MG63 (cell line): ENCODE measurements around the gene RHOC. TPM values are rescaled to one million over a fixed set of nuclear protein-coding genes. Genes with fewer than 3 reads are reported as not detected.
"Not testable (repeated sequence)": the region's sequence is repeated elsewhere in the genome, so short reads cannot be mapped to it uniquely, and the experiment has no call there.

Source experiments
- DNase-seq: peaks from one replicate; pipeline ENCODE4 v3.0.0-alpha.2; 2020
- H3K27me3 ChIP-seq: fragments of 250-450 bp; sonication (Bioruptor Pico); 2 replicates; pipeline ENCODE4 v1.5.1; 2020; ENCODE audit warnings: mild to moderate bottlenecking, moderate library complexity
- H3K36me3 ChIP-seq: fragments of 250-450 bp; sonication (Bioruptor Pico); 2 replicates; pipeline ENCODE4 v1.5.1; 2020; ENCODE audit warnings: mild to moderate bottlenecking, moderate library complexity
- H3K4me3 ChIP-seq: fragments of 250-450 bp; sonication (Bioruptor Pico); 2 replicates; pipeline ENCODE4 v1.5.1; 2020; ENCODE audit warnings: mild to moderate bottlenecking, moderate library complexity
- H3K9me3 ChIP-seq: fragments of 250-450 bp; sonication (Bioruptor Pico); 2 replicates; pipeline ENCODE4 v1.5.1; 2020; ENCODE audit warnings: mild to moderate bottlenecking, moderate library complexity
- total RNA-seq: library from RNA; depleted of rRNA; stranded (reverse); fragments of >200 nt; shearing (Covaris generic); gene quantifications from 2 replicates; pipeline ENCODE4 v1.2.3, GENCODE V29; 2014; ENCODE audit warnings: low replicate concordance

Gene RHOC
- total RNA-seq, 1 experiment from 2014 or later: 693 TPM

DNA sequence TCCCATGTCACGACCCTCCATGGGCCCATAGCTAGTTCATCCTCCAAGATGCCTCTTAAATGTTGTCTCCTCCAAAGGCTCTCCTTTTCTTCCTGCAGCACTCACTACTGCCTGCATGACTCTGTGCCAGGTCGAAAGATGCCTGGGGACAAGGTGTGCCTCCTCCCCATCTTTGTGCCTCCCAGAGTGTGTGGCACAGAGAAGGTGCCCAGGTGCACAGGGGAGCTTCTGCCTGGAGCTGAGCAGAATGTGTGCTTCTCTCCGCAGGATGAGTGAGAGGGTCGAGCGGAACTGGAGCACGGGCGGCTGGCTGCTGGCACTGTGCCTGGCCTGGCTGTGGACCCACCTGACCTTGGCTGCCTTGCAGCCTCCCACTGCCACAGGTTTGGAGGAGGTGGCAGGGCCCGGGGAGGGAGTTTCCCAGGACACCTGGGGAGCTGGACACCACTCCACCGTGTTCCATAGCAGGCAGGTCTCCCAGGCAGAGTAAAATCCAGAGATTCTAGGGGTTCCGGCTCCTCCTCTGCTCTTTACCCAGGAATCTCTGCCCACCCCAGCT, 15.1 kb upstream of the RHOC start:
- no peaks in the 10 kb centered on the region for H3K36me3 ChIP-seq
- H3K9me3 ChIP-seq: no peaks in the 10 kb centered on the region
- no peaks in the 10 kb centered on the region for H3K27me3 ChIP-seq
- no peak for DNase-seq
- no peak overlapping the region for H3K4me3 ChIP-seq

DNA sequence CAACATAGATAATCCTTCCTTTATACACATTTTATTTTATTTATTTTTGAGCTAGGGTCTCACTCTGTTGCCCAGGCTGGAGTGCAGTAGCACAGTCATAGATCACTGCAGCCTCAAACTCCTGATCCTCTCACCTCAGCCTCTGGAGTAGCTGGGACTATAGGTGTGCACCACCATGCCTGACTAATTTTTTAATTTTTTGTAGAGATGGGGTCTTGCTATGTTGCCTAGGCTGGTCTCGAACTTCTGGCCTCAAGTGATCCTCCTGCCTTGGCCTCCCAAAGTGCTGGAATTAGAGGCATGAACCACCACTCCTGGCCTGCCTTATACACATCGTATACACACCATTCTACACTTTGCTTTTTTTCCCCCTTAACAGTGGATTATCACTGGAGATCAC, 14.4 kb upstream of the RHOC start:
- H3K36me3 ChIP-seq: not testable (repeated sequence)

DNA sequence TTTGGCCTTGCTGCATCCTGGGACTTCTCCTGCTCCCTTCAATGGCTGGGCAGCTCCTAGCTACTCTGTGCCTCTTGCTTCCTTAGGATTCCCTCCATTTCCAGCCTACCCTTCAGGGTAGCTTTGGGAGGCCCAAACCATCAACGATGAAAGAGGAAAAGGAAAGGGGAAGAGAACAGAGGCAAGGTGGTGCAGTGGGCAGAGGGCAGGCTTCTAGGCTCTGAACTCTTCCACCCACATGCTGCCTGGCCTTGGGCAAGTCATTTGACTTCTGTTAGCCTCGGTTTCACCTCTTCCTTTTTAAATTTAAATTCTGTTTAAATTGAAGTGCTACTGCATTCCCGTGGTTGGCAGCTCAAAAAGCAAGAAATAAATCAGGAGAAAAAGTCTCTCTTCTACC, 13.9 kb upstream of the RHOC start:
- DNase-seq: no peak
- no peaks in the 10 kb centered on the region for H3K36me3 ChIP-seq
- no peaks in the 10 kb centered on the region for H3K27me3 ChIP-seq
- no peak overlapping the region for H3K4me3 ChIP-seq
- no peaks in the 10 kb centered on the region for H3K9me3 ChIP-seq

More for the DNA sequence above, 14.4 kb upstream of the RHOC start:
- H3K9me3 ChIP-seq, DNase-seq, H3K27me3 ChIP-seq, H3K4me3 ChIP-seq: not testable (repeated sequence)

DNA sequence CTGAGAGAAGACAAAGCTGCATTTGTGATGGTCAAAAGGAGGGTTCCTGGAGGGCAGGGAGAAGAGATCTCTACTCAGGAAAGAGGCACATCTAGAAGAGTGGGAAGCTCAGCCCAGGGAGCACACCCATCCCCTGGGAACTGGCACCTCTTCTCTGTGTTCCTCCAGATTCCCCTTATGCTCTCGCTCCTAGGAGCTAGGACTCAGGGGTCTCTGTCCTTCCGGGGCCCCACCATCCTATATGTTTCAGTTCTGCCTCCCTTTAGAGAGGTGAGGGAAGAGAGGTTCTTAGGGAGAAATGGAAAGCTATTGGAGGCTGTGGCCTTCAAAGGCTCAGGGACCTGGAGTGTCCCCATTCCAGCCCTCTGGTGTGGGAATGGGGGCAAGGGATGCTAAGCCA, 12.8 kb upstream of the RHOC start:
- H3K4me3 ChIP-seq: no peak overlapping the region
- no peaks in the 10 kb centered on the region; the same call in 1 of the 2 replicates for H3K27me3 ChIP-seq
- H3K9me3 ChIP-seq: no peaks in the 10 kb centered on the region
- no peaks in the 10 kb centered on the region for H3K36me3 ChIP-seq
- DNase-seq: no peak

DNA sequence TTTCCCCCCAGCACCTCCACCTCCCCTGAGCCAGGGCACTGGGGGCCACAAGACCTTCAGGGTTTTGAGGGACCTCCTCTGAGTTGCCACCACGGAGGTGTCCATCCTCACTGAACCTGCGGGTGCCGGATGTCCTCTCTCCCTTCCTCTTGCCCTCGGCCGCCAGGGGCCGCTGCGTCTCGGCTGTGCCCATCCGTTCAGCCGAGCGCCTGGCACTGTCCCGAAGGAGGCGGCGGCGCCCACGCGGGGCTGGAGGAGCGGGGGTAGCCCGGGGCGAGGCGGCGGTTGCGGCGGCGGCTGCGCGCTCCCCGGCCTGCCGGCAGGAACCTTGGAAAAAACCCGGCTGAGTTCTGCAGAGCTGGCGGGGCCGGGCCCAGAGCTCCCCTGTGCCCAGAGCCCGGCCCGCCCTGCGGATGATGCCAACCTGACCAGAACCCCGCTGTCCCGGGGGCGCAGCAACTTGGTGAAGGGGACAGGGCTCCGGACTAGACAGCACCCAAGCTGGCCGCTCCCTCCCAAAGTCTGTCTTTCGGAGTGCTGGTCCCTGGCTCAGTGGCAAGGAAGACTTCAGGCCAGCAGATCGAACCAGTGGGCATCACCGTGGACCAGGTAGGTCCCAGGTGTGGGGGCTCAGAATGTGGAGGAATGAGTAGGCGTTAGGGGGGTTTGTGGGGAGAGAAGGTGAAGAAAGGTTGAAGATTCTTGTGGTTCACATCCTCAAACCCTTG, 11.9 kb upstream of the RHOC start:
- Histone ChIP-seq H3K9me3 (no peaks in the 10 kb centered on the region), H3K36me3 (no peaks in the 10 kb centered on the region), H3K27me3 (peaks cover 5% of the 10 kb centered on the region; the same call in 1 of the 2 replicates), H3K4me3 (peak overlapping the region; percentile 20; the same call in 1 of the 2 replicates)
- peak; percentile 90 for DNase-seq

DNA sequence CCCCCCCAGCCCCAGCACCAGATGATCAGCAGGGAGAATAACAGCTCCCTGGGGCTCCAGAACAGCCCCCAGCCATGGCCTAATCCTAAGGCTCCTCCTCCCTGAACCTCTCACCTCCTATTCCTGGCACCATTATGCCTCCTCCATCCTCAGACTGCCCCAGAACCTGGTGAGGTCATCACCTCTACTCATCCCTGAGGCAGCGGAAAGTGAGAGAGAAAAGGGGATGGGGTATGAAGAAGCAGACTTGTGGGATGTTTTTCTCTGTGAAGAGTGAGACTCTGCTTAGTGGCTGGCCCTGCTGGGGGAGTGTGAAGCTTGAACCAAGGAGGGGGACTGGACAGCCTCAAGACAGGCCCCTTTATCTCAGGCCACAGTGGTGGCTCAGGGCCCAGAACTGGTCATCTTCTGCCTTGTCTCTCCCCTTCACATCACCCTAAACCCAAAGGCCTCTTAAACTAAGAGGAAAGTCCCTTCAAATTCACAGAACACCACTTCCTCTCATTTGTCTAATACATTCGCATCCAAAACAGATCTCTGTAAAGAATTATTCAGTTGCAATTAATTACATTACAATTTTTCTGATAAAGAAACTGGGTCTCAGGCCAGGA, 10.4 kb upstream of the RHOC start:
- Histone ChIP-seq H3K4me3 (no peak overlapping the region), H3K9me3 (no peaks in the 10 kb centered on the region), H3K36me3 (no peaks in the 10 kb centered on the region), H3K27me3 (peaks cover 5% of the 10 kb centered on the region; the same call in 1 of the 2 replicates)
- no peak for DNase-seq

DNA sequence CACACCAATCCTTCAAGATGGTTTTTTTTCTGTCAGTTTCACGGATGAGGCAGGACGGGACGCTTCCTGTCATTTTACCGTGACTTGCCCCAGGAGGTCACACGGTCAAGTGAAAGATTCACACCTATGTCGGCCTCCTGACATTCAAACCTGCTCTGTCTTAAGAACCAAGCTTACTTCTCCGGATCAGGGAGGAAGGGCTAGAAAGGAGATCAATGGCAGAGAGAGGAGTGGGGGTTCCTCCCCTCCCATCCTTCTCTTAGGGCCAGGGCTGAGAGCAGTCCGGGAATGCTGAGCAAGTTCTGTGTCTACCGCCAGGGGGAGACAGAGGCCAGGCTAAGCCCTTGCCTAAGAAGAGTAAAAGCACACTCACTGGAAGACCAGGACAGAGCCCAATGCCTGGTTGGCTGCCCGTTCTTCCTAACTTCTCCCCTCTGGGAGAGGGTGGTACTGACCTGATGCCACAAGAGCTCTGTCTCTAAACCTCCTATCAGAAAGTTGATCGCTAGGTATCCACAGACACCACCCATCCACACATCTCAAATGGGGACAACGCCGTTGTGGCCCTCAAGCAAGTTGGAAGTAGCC, 9.3 kb upstream of the RHOC start:
- H3K4me3 ChIP-seq: peak overlapping the region; percentile 48
- peaks cover 5% of the 10 kb centered on the region; the same call in 1 of the 2 replicates for H3K27me3 ChIP-seq
- H3K9me3 ChIP-seq: no peaks in the 10 kb centered on the region
- H3K36me3 ChIP-seq: no peaks in the 10 kb centered on the region
- peak; percentile 78 for DNase-seq

DNA sequence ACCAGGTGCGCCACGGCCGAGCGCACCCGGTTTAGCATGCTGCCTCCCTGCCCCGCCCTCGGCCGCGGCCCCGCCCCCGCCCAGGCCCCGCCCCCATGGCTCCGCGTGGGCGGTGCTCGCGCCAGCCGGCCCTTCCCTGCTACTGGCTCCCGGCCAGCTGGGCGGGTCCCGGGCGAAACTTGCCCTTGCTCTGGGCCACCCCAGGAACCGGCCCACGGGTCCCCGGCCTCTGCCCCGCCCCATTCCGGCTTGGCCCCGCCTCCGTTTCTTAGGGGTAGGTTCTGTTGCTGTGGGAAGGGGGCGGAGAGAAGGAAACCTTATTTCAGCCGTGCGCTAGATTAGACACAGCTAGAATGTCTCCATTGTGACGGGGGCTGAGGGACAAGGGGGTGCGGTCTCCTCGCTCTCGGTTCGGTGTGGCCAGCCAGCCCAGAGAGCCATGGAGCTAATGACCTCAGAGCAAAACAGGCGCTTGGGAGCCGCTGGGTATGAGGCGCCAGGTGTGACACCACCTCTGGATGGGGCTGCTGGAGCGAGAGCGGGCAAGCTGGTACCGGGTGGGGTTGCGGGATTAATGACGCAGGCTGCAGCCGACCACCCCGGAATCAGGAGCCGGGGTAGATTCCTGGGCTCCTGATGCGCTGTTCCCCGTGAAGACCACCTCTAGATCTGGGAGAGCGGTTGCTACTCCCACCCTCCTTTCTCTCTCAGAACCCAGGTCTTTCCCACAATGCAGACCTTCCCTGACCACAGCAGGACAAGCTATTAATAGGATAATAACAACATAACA, 8.5 kb upstream of the RHOC start, which contains the start of gene PPM1J:
PPM1J (minus strand) TSS at position 69 of the 790 bp plus-strand sequence; CDS start at position 38, 31 bp downstream.
- peak; percentile 97 for DNase-seq
- no peaks in the 10 kb centered on the region for H3K36me3 ChIP-seq
- peak within 1 kb of the TSS; percentile 48 for H3K4me3 ChIP-seq
- no peaks in the 10 kb centered on the region for H3K9me3 ChIP-seq
- peaks cover 5% of the 10 kb centered on the region; the same call in 1 of the 2 replicates for H3K27me3 ChIP-seq

DNA sequence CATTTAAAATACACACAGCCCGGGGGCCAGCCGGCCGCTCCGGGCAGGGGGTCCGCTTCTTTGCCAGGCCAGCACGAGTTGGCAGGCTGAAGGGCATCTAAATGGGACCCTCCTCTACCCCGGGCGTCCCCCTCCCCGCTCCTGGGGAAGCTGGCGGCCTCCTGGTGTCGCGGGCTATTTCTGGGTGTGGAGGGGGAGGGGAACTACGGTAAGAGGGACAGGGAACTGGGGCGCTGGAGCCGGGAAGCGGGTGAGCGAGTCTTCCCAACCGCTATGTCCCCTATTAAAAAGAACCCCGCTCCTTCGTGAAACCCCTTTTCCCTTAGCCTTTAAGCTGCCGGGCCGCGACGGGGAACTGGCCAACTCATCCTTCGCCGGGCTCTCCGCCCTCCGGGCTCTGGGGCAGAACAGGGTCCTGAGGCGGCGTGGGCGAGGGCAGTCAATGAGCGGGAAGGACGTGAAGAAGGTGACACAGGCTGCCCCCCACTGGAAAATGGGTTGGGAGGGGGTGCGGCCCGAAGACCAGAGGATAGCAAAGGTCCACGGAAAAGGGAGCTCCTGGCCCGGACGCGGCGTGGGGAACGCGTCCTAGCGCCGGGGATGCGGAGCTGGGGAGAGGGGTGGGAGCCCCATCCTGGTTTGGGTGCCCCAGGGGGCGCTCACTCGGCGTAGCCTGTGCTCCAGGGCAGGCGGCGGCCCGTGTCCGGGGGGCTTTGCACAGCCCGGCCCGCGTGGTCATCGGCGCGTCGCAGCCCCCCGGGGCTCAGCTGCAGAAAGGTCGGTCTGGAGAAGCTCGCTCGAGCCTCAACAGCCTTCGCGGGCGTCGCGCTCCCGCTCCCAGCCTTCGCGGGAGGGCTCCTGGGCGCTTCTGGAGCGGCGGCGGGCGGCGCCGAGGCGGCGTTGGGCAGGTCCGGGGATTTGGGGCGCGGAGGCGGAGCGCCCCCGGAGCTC, 7.7 kb upstream of the RHOC start:
- Histone ChIP-seq H3K4me3 (peak overlapping the region; percentile 48), H3K9me3 (no peaks in the 10 kb centered on the region), H3K36me3 (no peaks in the 10 kb centered on the region), H3K27me3 (peaks cover 5% of the 10 kb centered on the region; the same call in 1 of the 2 replicates)
- DNase-seq: no peak

DNA sequence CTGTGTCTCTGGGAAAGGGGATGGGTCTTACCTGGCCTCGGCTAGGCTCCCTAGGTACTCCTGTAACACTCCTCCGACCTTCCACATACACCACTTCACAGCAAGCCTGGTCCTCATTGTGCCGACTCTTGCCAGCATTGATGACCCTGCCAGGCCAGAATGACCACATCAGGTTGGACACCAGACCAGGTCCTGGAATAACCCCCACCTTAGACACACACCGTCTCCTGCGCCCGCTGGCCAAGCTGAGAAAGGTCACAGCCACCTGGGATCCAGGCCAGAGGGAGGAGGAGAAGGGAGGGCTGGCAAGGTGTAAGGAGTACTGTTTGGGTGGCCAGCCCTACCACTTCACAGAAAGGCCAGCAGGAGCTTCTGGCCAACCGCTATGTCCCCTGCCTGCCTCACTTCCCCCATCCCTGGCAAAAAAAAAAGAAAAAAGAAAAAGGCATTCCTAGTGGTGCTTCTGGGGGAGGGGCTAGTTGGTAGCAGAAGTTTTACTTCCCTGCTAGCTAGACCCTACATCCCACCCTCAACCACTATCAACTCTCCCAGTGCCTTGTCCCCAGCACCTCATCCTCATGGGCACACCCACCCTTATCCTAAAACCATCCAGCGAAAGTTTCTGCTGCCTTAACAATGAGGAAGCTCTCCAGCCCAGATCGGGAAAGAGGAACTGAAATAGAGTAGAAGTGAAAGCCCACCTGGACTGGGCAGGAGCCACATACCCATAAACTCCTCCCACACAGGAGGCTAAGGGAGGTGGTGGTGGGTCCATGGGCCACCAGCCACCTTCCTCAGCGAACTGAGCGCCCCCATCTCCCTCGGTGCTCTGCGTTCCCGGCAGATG, 6.8 kb upstream of the RHOC start:
- Histone ChIP-seq H3K36me3 (no peaks in the 10 kb centered on the region), H3K4me3 (no peak overlapping the region; the same call in 1 of the 2 replicates), H3K9me3 (no peaks in the 10 kb centered on the region), H3K27me3 (peaks cover 5% of the 10 kb centered on the region; the same call in 1 of the 2 replicates)
- no peak for DNase-seq

DNA sequence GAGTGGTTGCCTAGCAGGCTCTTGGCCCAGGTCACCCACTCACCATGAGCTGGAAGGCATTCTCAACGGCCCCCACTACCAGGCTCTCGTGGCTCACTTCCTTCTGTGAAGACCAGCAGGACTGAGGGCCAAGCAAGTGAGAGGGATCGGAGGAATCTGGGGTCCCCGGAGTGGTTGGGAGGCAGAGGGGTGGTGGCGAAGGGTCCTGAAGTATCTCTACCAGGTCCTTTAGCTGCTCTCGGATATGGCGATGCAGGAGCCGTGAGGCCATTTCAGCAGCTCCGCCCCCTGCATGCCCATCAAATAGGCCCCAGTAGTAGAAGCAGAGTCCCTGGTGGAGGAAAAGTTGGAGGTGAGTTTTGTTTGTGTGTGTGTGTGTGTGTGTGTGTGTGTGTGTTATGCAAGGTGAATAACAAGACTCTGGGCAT, 5.8 kb upstream of the RHOC start:
- DNase-seq: no peak
- no peaks in the 10 kb centered on the region for H3K36me3 ChIP-seq
- no peak overlapping the region for H3K4me3 ChIP-seq
- H3K9me3 ChIP-seq: no peaks in the 10 kb centered on the region
- H3K27me3 ChIP-seq: peaks cover 5% of the 10 kb centered on the region; the same call in 1 of the 2 replicates

DNA sequence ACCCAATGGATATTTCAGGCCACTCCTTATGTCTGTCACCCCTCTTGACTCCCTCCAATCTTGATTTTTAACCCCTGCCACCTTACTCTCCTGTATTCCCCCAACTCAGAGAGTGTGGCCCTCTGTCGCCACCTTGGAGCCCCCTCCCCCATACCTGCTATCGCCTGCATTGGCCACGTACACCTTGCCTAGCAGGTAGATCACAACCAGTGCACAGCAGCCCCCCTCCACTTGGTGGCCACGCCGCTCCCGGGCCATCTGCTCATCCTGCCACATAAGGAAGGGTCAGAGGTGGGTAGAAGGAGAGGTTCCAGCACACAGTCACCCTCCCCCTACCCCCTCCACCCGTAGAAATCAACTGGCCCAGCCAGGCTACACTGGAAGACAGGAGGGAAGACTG, 5.3 kb upstream of the RHOC start:
- no peaks in the 10 kb centered on the region for H3K9me3 ChIP-seq
- H3K27me3 ChIP-seq: peaks cover 5% of the 10 kb centered on the region; the same call in 1 of the 2 replicates
- no peak for DNase-seq
- no peak overlapping the region for H3K4me3 ChIP-seq
- no peaks in the 10 kb centered on the region for H3K36me3 ChIP-seq

DNA sequence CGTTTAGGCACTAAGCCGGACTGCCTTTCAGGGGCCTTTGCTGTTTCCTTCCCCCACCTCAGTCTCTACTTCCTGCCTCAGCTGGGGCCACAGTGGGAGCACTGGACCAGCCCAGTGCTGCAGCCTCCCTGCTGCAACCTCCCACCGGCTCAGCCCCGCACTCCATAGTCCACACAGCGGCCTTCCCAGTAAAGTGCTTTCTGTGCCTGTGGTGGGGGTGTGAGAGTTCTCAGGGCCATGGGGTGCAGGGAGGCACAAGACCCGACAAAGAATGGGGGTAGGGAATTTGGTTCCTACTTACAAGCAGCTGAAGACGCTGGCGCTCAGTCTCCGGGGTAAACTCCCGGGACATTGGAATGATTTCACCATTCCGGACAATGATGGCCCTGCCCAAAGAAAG, 4.7 kb upstream of the RHOC start:
- Histone ChIP-seq H3K36me3 (no peaks in the 10 kb centered on the region; the same call in 1 of the 2 replicates), H3K4me3 (no peak overlapping the region), H3K27me3 (peaks cover 5% of the 10 kb centered on the region; the same call in 1 of the 2 replicates), H3K9me3 (no peaks in the 10 kb centered on the region)
- no peak for DNase-seq

DNA sequence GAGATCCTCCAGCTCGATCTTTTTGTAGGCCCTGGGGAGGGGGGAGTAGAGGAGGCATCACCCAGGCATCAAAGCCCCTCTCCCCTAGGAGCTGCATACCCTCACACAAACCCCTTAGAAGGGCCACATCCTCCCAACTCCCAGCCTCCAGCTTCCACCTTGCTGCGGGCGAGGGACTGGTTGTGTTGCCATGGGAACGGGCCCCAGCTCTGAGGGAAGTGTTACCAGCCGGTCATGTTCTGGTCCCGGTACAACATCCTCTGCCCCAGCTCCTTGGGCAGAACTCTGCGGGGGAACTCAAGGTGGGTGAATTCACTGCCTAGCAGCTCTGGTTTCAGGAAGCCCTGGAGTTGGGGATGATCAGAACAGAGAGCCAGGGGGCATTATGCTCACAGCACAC, 4.1 kb upstream of the RHOC start:
- Histone ChIP-seq H3K27me3 (peaks cover 5% of the 10 kb centered on the region; the same call in 1 of the 2 replicates), H3K36me3 (peaks cover under 1% of the 10 kb centered on the region; the same call in 1 of the 2 replicates), H3K4me3 (no peak overlapping the region), H3K9me3 (no peaks in the 10 kb centered on the region)
- DNase-seq: no peak
